ENCODE data around the gene RPL21.
A peak's percentile ranks its signal among the peaks of the same experiment; 100 is the strongest.
"Not testable (repeated sequence)": the region's sequence is repeated elsewhere in the genome, so short reads cannot be mapped to it uniquely, and the experiment has no call there.

RPL21 gene

DNA sequence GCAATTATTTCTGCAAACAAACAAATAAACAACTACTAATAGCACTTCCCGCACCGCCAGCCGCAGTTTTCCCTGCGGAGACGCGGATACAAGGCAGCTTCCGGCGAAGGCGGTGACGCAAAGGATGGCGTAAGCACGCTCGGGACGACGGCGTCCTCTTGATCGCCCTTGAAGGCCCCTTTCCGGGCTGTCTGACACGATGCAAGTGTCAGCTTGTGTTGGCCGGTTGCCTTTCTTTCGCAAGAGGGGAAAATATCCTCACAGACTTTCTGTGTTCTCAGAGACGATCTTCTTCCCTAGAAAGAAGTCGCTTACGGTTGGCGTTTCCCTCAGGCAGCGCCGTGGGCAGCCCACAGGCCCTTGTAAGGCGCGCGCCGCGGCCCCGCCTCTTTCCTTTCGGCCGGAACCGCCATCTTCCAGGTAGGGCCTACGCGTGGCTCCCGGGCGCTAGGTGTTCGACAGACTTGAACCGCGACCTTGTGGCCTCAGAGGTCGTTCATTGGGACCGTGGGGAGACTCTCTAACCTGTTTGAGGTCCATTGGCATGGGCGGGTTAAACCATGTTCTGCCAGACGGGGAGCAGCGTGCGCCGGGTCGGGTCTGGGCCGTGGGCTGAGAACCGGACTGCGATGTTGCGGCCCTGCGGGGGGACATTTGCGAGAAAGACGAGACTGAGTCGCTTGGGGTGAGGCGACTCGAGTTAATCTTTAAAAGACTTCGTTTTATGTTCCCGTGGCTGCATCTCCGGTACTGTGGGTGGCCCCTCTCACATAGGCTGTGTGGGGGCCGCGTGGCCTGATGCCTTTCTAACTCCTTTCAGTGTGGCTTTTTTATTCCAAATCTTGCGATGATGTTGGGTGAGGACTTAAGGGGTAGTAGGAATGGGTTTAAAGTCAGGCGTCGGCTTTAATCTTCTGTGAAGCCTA lies at the start of gene RPL21:
RPL21 (plus strand) TSS at position 393 of the 926 bp plus-strand sequence. CDS start 2,219 bp downstream, outside the sequence.
- DNase-seq: peak; percentile 59 to 69

DNA sequence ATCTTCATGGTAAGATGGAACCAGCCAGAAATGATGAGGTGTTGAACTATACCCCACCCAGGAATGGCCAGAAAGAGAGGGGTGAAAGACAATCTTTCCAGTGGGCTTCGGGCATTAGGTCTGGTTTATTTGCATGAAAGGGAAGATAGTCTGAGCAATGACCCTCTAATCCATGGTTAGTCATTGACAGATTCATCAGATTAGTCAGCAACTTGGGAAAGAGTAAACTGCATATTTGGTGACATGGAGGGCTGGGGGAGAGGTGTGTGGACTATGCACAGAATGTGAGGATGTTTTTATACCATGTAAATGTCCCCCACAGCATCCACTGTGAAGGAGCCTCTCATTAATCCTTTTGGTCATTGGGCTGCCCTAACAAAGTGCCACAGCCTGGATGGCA lies 49.7 kb upstream of the RPL21 start:
- DNase-seq: no peak

DNA sequence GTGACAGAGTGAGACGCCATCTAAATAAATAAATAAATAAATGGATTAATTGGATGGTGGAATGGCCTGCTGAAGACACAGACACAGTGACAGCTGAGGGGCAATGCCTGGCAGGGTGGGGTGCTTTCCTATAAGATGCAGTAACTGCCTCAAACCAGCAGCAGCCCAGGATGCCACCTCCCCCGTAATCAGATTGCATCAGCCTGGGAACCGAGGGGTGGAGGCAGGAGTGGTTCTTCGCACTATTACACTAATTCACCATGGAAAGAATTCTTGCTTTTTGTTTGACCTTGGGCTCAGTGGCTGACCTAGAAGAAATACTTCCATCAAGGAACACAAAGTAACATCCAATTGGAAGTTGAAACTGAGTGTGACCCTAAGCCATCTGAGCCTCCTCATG lies 48.2 kb upstream of the RPL21 start:
- DNase-seq: no peak

DNA sequence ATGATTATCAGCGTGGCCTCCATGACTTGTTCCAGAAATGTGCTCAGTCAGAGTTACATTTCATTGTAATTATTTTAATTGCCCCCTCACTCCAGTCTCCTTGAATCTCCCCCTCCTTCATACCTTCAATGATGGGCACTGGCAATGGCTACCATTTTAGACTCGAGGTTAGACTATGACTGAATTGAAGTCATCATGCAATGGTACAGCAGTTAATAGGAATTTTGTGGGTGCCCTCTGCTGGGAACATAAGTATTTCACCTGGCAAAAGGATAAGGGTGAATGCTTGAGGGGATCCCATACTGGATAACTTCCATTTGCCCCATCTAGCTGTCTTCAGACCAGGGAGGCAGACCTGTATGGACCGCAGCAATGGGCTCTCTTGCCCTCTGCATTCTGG lies 47.5 kb upstream of the RPL21 start:
- DNase-seq: no peak

DNA sequence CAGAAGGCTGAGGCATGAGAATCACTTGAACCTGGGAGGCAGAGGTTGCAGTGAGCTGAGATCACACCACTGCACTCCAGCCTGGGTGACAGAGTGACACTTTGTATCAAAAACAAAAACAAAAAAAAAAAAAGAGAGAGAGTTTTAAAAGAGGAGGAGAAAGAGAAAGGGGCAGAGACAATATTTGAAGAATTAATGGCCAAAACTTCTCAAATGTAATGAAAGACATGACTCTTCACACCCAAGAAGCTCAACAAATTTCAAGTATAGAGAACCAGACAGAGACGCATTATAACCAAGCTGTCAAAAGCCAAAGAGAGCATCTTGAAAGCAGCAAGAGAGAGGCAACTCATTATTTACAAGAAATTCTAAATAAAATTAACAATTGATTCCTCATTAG lies 42.8 kb upstream of the RPL21 start:
- no peak for DNase-seq

DNA sequence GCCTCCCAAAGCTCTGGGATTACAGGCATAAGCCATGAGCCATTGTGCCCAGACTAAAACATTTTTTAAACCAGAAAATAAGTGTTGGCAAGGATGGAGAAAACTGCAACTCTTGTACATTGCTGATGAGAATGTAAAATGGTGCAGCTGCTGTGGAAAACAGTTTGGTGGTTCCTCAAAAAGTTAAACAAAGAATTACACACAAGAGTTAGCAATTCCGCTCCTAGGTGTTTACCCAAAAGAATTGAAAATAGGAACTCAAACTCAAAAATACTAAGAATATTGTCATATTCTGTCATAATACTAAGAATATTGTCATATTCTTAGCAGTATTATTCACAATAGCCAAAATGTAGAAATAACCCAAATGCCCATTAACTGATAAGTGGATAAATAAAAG lies 40.1 kb upstream of the RPL21 start:
- DNase-seq: no peak

DNA sequence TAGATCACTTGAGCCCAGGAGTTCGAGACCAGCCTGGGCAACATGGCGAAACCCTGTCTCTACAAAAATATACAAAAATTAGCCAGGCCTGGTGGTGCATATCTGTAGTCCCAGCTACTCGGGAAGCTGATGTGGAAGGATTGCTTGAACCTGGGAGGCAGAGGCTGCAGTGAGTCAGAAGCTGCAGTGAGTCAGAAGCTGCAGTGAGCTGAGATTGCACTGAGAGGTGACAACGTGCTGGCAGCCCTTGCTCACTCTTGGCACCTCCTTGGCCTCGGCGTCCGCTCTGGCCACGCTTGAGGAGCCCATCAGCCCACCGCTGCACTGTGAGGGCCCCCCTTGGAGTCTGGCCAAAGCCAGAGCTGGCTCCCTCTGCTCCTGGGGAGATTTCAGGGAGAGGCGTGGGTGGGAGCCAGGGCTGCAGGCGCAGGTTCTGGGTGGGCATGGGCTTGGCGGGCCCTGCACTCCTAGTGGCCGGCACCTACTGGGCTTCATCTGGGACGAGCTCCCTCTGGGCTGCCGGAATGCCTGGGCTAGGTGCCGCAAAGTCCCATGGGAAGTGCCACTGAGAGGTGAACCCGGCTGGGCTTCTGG lies 39.5 kb upstream of the RPL21 start:
- DNase-seq: no peak

DNA sequence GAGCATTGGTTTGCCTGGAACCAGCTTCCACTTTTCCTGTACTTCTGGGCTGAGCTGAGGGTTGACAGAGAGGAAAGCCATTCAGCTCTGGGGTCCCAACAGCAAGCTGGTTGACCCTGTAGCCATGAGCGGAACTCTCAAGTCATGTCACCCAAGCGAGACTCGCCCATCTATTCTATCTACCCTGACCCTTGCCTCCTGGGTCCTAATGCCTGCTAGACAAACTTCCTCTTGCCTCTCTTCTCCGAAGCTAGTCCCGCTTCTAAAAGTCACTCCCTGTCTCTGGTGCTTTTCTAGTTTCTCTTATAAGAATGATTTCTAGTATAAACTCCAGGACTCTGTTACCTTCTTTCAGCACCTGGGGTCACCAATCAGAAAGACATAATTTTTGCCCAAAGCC lies 38.0 kb upstream of the RPL21 start:
- not testable (repeated sequence) for DNase-seq

DNA sequence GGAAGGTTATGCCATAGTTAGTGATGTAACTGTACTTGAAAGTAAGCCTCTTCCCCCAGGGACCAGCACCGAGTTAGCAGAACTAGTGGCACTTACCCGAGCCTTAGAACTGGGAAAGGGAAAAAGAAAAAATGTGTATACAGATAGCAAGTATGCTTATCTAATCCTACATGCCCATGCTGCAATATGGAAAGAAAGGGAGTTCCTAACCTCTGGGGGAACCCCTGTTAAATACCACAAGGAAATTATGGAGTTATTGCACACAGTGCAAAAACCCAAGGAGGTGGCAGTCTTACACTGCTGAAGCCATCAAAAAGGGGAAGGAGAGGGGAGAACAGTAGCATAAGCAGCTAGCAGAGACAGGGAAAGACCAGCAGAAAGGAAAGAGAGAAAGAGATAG lies 33.6 kb upstream of the RPL21 start:
- not testable (repeated sequence) for DNase-seq

DNA sequence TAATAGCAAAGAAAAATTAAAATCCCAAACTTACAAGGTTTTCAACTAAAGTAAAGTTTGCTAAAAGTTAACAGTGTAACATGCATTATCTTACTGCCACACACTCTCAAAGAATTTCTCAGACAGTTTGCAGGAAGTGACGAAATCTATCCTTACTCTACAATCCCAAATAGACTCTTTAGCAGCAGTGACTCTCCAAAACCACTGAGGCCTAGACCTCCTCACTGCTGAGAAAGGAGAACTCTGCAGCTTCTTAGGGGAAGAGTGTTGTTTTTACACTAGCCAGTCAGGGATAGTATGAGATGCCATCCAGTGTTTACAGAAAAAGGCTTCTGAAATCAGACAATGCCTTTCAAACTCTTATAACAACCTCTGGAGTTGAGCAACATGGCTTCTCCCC lies 32.5 kb upstream of the RPL21 start:
- peak in 1 of 2 experiments; percentile 7 for DNase-seq

DNA sequence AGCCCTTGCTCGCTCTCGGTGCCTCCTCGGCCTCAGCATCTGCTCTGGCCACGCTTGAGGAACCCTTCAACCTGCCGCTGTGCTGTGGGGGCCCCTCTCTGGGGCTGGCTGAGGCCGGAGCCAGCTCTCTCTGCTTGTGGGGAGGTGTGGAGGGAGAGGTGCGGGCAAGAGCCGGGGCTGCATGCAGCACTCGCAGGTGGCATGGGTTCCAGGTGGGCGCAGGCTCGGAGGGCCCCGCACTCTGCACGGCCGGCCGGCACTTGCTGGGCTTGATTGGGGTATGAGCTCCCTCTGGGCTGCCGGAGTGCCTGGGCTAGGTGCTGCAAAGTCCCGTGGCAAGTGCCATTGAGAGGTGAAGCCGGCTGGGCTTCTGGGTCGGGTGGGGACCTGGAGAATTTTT lies 31.7 kb upstream of the RPL21 start:
- no peak for DNase-seq

DNA sequence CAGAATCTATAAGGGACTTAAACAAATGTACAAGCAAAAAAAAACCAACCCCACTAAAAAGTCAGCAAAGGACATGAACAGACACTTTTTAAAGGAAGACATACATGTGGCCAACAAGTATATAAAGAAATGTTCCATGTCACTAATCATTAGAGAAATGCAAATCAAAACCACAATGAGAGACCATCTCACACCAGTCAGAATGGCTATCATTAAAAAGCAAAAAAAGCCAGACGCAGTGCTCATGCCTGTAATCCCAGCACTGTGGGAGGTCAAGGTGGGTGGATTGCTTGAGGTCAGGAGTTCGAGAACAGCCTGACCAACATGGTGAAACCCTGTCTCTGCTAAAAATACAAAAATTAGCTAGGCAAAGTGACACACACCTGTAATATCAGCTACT lies 29.3 kb upstream of the RPL21 start:
- DNase-seq: not testable (repeated sequence)

DNA sequence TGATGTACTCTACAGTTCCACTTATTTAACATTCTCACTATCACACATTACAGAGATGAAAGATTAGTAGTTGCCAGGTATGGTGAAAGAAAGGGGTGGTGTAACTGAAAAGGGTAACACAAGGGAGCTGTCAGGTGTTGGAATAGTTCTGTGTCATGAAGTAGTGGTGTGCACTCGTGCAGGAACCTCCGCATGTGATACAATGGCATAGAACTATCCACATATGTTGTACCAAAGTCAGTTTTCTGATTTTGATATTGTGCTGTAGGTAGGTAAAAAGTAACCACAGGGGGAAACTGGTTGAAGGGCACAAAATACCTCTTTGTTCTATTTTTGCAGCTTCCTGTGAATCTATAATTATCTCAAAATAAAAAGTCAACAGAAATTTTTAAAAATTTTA lies 24.4 kb upstream of the RPL21 start:
- DNase-seq: no peak

DNA sequence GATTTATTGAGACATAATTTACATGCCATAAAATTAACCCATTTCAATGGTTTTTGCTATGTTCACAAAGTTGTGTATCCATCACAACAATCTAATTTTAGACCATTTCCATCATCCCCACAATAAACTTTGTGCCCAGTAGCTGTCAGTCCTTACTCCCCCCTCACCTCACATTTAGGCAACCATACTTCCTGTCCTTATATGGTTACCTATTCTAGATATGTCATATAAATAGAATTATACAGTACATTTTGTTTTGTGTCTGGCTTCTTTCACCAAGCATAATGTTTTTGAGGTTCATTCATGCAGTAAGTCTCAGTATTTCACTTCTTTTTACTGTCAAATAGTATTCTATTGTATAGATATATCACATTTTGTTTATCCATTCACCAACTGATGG lies 23.2 kb upstream of the RPL21 start:
- no peak for DNase-seq

DNA sequence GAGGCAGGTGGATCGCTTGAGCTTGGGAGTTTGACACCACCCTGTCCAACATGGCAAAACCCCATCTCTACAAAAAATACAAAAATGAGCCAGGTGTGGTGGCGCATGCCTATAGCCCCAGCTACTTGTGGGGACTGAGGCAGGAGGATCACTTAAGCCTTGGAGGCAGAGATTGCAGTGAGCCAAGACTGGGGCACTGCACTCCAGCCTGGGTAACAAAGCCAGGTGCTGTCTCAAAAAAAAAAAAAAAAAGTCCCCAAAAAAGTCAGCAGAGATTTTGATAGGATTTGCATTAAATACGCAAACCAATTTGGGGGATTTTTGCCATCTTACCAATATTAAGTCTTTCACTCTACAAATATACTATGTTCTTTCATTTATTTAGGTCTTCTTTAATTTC lies 21.7 kb upstream of the RPL21 start:
- no peak for DNase-seq

DNA sequence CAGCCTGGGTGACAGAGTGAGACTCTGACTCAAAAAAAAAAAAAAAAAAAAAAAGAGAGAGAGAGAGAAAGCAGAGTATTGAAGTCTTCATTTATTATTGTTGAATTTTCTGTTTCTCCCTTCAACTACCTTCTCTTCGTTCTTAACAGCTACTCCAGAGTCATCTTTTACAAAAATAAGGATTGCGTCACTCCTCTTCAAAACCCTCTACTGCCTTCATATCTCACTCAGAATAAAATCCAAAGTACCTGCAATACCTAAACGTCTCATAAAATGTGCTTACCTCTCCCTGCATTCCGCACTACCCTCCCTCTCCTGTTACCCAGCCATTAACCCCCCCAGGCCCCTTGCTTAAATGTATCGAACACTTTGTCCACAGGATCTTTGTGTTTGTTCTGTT lies 17.4 kb upstream of the RPL21 start:
- DNase-seq: no peak

DNA sequence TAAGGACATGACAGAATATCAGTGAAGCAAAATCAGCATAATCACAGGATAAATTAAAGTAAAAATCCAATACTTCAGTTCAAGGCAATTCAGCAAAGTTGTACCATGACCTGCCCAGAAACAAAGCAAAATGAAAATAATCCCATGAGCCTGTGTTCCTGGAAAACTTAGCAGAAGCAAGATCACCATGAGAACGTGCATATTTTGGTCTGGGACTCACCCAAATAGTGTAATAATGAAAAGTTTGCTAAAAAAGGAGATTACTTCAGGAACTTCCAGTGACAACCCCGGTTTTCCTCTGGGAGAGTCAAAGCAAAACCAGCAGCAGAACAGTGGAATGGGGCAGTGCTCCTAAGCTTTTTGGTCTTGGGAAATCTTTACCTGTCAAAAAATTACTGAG lies 14.9 kb upstream of the RPL21 start:
- no peak for DNase-seq

DNA sequence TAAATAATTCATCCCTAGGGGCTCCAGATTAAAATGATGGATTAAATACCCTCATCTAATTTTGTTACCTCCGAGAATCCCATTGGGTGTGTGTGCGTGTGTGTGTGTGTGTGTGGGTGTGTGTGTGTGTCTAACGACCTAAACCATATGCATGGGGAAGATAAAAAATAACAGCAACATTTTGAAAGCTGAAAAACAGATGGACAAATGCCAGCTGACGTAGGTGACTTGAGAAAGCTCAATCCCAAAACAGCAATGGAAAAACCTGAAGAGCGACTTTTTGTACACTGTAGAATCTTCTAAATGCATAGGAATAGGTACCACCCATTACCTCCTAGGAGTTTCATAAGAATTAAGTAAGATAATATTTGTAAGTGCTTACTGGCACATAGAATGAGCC lies 8.7 kb upstream of the RPL21 start:
- no peak for DNase-seq

DNA sequence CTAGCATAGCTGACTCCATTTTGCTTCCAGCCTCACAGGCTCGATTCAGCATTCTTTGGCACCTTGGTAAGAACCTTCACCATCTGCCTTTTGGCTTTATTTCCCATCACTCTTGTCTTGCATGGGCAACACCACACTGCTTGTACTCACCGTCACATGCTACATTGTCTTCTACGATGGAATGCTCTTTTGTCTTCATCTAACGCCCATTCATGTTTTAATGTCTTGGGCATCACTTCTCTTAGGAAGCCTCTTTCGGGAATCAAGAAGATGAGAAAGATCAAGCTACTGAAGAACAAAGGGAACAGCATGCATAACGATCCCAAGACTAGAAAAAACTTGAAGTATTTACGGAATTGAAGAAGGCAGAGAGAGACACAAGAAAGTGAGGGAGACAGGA lies 5.7 kb upstream of the RPL21 start:
- DNase-seq: no peak

DNA sequence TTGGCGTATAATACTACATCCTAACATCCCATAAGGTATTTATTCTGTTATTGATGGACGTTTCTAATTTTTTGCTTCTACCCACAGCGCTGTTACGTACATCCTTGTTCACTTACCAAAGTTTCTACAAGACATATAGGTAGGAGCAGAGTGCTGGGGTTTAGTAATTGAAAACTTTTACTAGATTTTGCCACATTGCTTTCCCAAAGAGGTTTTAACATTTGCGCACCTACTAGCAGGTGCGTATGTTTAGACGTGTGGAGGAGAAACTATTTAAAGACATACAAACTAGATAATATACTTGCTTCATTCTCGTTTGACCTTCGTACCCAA lies 559 bp upstream of the RPL21 start:
- DNase-seq: no peak

DNA sequence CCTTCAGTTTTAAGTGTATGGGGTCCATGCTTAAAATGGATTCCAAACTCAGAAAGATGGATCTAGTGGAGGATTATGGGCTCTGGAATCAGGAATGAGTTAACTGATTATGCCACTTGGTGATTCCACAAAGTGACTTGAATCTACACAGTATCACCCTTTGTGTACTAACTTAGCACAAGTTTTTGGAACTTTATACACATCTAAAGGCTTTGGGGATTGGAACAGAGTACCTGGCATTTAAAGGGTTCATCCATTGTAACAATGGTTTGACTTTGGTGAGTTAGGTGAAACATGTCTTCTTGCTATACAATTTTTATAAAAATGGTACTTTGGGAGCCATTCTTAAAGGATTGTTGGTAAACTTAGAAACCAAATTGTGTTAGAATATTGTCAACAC lies 1.1 kb downstream of the RPL21 start:
- DNase-seq: no peak

DNA sequence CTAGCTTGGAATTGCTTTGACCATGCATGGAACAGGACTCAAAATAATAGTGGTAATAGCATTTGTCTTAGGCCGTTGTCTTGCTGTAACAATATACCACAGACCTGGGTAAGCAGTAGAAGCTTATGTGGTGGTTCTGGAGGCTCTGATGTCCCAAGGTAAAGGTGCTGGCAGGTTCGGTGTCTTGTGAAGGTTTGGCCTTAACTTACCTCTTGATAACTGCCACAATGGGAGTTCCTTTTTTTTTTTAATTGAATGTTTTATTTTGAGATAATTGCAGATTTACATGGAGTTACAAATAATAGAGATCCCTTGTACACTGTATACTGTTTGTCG lies 5.8 kb downstream of the RPL21 start:
- no peak for DNase-seq

DNA sequence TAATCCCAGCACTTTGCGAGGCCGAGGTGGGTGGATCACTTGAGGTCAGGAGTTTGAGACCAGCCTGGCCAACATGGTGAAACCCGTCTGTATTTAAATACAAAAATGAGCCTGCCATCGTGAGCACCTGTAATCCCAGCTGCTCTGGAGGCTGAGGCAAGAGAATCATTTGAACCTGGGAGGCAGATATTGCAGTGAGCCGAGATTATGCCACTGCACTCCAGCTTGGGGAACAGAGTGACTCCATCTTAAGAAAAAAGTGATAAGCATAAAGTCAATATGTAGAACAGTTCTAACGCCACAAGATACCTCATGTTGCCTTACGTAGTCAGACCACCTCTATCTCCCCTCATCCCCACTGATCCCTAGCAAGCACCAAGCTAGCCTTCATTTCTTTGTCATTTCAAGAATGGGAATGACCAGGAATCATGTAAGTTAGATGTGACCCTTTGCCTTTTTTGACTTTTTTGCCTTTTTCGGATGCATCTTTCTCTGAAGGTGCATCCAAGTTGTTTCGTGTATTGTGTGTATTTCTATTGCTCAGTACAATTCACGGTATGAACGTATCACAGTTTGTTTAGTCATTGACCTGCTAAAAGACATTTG lies 6.4 kb downstream of the RPL21 start:
- no peak for DNase-seq

DNA sequence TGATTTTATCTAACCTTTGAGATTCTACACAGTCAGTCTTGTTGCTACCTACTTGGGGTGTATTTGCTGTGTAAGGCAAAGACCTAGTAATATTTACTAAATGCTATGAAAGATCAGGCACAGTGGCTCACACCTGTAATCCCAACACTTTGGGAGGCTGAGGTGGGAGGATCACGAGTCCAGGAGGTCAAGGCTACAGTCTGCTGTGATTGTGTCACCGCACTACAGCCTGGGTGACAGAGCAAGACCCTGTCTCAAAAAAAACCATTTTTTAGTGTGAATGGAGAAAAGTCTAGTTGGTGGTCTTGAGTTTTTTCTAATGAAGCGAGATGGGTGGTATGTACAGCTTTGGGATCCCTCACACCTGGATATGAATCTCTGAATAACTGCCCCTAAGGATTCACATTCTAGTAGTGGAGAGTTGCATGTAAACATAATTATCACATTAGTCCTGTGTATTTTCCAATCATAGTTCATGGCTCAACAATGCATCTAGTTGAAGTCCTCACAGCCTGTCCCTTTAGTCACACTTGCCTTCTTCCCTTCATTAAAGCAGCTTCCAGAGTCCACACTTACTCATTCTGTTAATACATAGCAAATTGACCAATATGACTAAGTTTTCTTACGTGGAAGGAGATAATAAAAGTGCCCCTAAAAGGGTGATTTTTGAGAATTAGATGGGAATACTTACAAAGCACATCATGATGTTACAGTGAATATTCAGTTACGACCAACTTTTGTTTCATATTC lies 7.5 kb downstream of the RPL21 start:
- DNase-seq: no peak

All from Kasumi-1 (cell line).